ENCODE measurements around the gene DGKZ. TPM values are rescaled to one million over a fixed set of nuclear protein-coding genes. Genes with fewer than 3 reads are reported as not detected.

Gene DGKZ
- total RNA-seq, 1 donor from 2014 or later: 55.3 TPM

GRCh38 chr11:46414466-46414796, 67.2 kb downstream of the DGKZ start:
- TF ChIP-seq CTCF (IDR thresholded peaks at IDR 0.05): no peak
- ATAC-seq: no peak
- no peak for DNase-seq
- H3K27ac ChIP-seq: no peak overlapping the region
- H3K27me3 ChIP-seq (ENCODE audit: low read depth): no peaks in the 10 kb centered on the region
- no peaks in the 10 kb centered on the region for H3K4me1 ChIP-seq
- no peak overlapping the region for H3K4me3 ChIP-seq
- no peaks in the 10 kb centered on the region for H3K9me3 ChIP-seq
- H3K36me3 ChIP-seq: peaks cover 84% of the 10 kb centered on the region
- intact Hi-C loops (cut with DNase I): no loop called here

- intact Hi-C loops (cut with DNase I): no loop called here
- Histone ChIP-seq H3K4me3 (no peak overlapping the region), H3K9me3 (no peaks in the 10 kb centered on the region), H3K36me3 (peaks cover 81% of the 10 kb centered on the region), H3K4me1 (no peaks in the 10 kb centered on the region), H3K27ac (no peak overlapping the region), H3K27me3 (ENCODE audit: low read depth) (no peaks in the 10 kb centered on the region)
- ATAC-seq (no peak), DNase-seq (no peak)
- TF ChIP-seq CTCF (IDR thresholded peaks at IDR 0.05): no peak
Measured at GRCh38 chr11:46414879-46415278, 67.6 kb downstream of the DGKZ start.

GRCh38 chr11:46417711-46418110, 70.4 kb downstream of the DGKZ start:
- no peak for TF ChIP-seq CTCF (IDR thresholded peaks at IDR 0.05)

GRCh38 chr11:46418751-46419150, 71.5 kb downstream of the DGKZ start:
- intact Hi-C loops (cut with DNase I): no loop called here
- DNase-seq (no peak), ATAC-seq (no peak)
- Histone ChIP-seq H3K27me3 (ENCODE audit: low read depth) (no peaks in the 10 kb centered on the region), H3K27ac (no peak overlapping the region), H3K4me3 (no peak overlapping the region), H3K4me1 (no peaks in the 10 kb centered on the region), H3K9me3 (no peaks in the 10 kb centered on the region), H3K36me3 (peaks cover 74% of the 10 kb centered on the region)
- no peak for TF ChIP-seq CTCF (IDR thresholded peaks at IDR 0.05)

More at GRCh38 chr11:46417711-46418110, 70.4 kb downstream of the DGKZ start:
- no peak for DNase-seq
- ATAC-seq: no peak
- H3K9me3 ChIP-seq: no peaks in the 10 kb centered on the region
- no peaks in the 10 kb centered on the region for H3K27me3 ChIP-seq (ENCODE audit: low read depth)
- intact Hi-C loops (cut with DNase I): no loop called here
- H3K4me3 ChIP-seq: no peak overlapping the region
- no peak overlapping the region for H3K27ac ChIP-seq
- H3K36me3 ChIP-seq: peaks cover 79% of the 10 kb centered on the region
- no peaks in the 10 kb centered on the region for H3K4me1 ChIP-seq

- peaks cover 60% of the 10 kb centered on the region for H3K36me3 ChIP-seq
- H3K9me3 ChIP-seq: no peaks in the 10 kb centered on the region
- intact Hi-C loops (cut with DNase I): no loop called here
- H3K4me3 ChIP-seq: no peak overlapping the region
- DNase-seq (no peak), ATAC-seq (no peak)
- no peak overlapping the region for H3K27ac ChIP-seq
- TF ChIP-seq CTCF (IDR thresholded peaks at IDR 0.05): no peak
- no peaks in the 10 kb centered on the region for H3K4me1 ChIP-seq
- no peaks in the 10 kb centered on the region for H3K27me3 ChIP-seq (ENCODE audit: low read depth)
Measured at GRCh38 chr11:46420513-46420912, 73.2 kb downstream of the DGKZ start.
